K562 (cell line): ENCODE measurements around the gene ARHGAP24. TPM values are rescaled to one million over a fixed set of nuclear protein-coding genes. Genes with fewer than 3 reads are reported as not detected.

Experiments
- ATAC-seq: fragments of 200-7000 bp; cut with Tn5 transposase; 3 replicates; pipeline ENCODE4 v1.9.1; 2020; ENCODE audit warnings: moderate library complexity
- BruUV-seq: library from RNA; stranded (reverse); fragments of 400-500 nt; replicated peaks from 2 replicates; lab custom pipeline; 2021; lab: Mats Ljungman, UMichigan
- CTCF ChIA-PET: fragments of 300-600 bp; formaldehyde crosslinking; extraction: SDS; loops from one replicate; lab custom pipeline; 2021; ENCODE audit warnings: low intra/inter-chr PET ratio; lab: Yijun Ruan, JAX
- POLR2A ChIA-PET: fragments of 300-600, 350-650 bp; sonication (Branson Sonifier 250); formaldehyde crosslinking; extraction: SDS; loops from one replicate; lab custom pipeline; 2021; ENCODE audit warnings: antibody characterized with exemption, inconsistent platforms; lab: Yijun Ruan, JAX
- DNase-seq, 4 experiments: peaks; one replicate each; pipeline versions ENCODE4 v3.0.0 to v3.0.0-alpha.2; 2011 to 2018; ENCODE audit warnings: low spot score in 3 of 4, mixed read lengths in 3 of 4; ENCODE audit errors: extremely low read depth in 1 of 4
- FAIRE-seq: peaks from 2 replicates; lab custom pipeline; 2011; peaks lifted over from hg19 to GRCh38; lab: Jason Lieb, UNC
- H2AFZ ChIP-seq: 2 replicates; pipeline ENCODE4 v1.6.0; 2011; ENCODE audit warnings: low read depth, low read length, control low read depth, inconsistent platforms
- H3K27ac ChIP-seq: fragments of 200-600 bp; 3 replicates; pipeline ENCODE4 v1.8.0; 2011; ENCODE audit warnings: low read depth, mild to moderate bottlenecking, control low read depth, inconsistent platforms, low read length, moderate library complexity, mixed read lengths; ENCODE audit errors: extremely low read depth
- H3K27me3 ChIP-seq, 2 experiments: fragments of 300-600 bp in 1 of 2; 2 replicates in 1 of 2; 3 replicates in 1 of 2; pipeline versions ENCODE4 v1.6.0 to v1.8.0; 2011; ENCODE audit warnings: inconsistent platforms in 2 of 2, low read length in 2 of 2, mild to moderate bottlenecking in 1 of 2, mixed read lengths in 1 of 2, moderate library complexity in 1 of 2; ENCODE audit not compliant: control insufficient read depth in 2 of 2, insufficient read depth in 2 of 2
- H3K36me3 ChIP-seq: fragments of 300-600 bp; 3 replicates; pipeline ENCODE4 v1.8.0; 2011; ENCODE audit warnings: mild to moderate bottlenecking, low read length, inconsistent platforms; ENCODE audit not compliant: control insufficient read depth, insufficient read depth
- H3K4me1 ChIP-seq, 2 experiments: fragments of 200-600 bp in 1 of 2; replicated peaks in 1 of 2; 2 replicates in 1 of 2; 3 replicates in 1 of 2; pipeline versions ENCODE4 v1.5.1 to v1.8.0; 2011; ENCODE audit warnings: inconsistent platforms in 2 of 2, low read length in 2 of 2, mild to moderate bottlenecking in 1 of 2, mixed read lengths in 1 of 2, moderate library complexity in 1 of 2; ENCODE audit not compliant: control insufficient read depth in 2 of 2, insufficient read depth in 2 of 2
- H3K4me2 ChIP-seq: 2 replicates; pipeline ENCODE4 v1.6.1; 2011; ENCODE audit warnings: low read length, control low read depth, inconsistent platforms, mixed read lengths; ENCODE audit not compliant: insufficient read depth
- H3K4me3 ChIP-seq: fragments of 200-600 bp; sonication (generic), shearing (Covaris generic); 2 replicates; pipeline ENCODE4 v1.5.1; 2016; ENCODE audit warnings: control low read depth, inconsistent platforms
- H3K79me2 ChIP-seq: fragments of 200-600 bp; 3 replicates; pipeline ENCODE4 v1.8.0; 2011; ENCODE audit warnings: low read length, inconsistent platforms; ENCODE audit not compliant: control insufficient read depth, insufficient read depth
- H3K9ac ChIP-seq, 2 experiments: 2 replicates each; pipeline versions ENCODE4 v1.6.0 to v1.6.1; 2011; ENCODE audit warnings: low read depth in 2 of 2, low read length in 2 of 2, control low read depth in 1 of 2, inconsistent platforms in 1 of 2, mild to moderate bottlenecking in 1 of 2, mixed read lengths in 1 of 2; ENCODE audit not compliant: insufficient read depth in 1 of 2
- H3K9me1 ChIP-seq: one replicate; pipeline ENCODE4 v1.6.0; 2011; ENCODE audit warnings: inconsistent platforms, mild to moderate bottlenecking, low read length, moderate library complexity; ENCODE audit not compliant: control insufficient read depth, insufficient read depth
- H3K9me3 ChIP-seq: replicated peaks from 2 replicates; pipeline ENCODE4 v1.5.1; 2011; ENCODE audit warnings: low read depth, low read length, inconsistent platforms; ENCODE audit not compliant: control insufficient read depth, insufficient read depth
- H4K20me1 ChIP-seq: replicated peaks from 2 replicates; pipeline ENCODE4 v1.6.1; 2011; ENCODE audit warnings: low read length, inconsistent platforms, mixed read lengths; ENCODE audit not compliant: control insufficient read depth, insufficient read depth
- BCL6 ChIP-seq: fragments of 250-450 bp; sonication (Bioruptor Pico); IDR thresholded peaks from 2 replicates; pipeline ENCODE4 v1.4.0; 2020
- BHLHE40 ChIP-seq: IDR thresholded peaks from 2 replicates; pipeline ENCODE4 v1.6.1; 2011; ENCODE audit warnings: low read length, improper control_type of control experiment
- CGGBP1 ChIP-seq: fragments of 250-450 bp; sonication (Bioruptor Pico); IDR thresholded peaks from 2 replicates; pipeline ENCODE4 v1.9.0; 2021; ENCODE audit warnings: mild to moderate bottlenecking
- GABPA ChIP-seq: fragments of 200-800 bp; sonication (Bioruptor generic); conservative IDR thresholded peaks from 2 replicates; pipeline ENCODE4 v1.6.1; 2016; ENCODE audit warnings: low read depth, missing genetic modification characterization, missing compliant biosample characterization
- ID3 ChIP-seq, 2 experiments: fragments of 250-450 bp in 1 of 2; fragments of 450-650 bp in 1 of 2; sonication (Bioruptor Pico) in 1 of 2; IDR thresholded peaks; 2 replicates each; pipeline versions ENCODE4 v1.6.1 to v1.8.0; 2016 to 2021; ENCODE audit warnings: mild to moderate bottlenecking in 2 of 2, moderate library complexity in 2 of 2, missing compliant biosample characterization in 1 of 2, missing genetic modification characterization in 1 of 2
- PHF20 ChIP-seq: fragments of 450-650 bp; IDR thresholded peaks from 2 replicates; pipeline ENCODE4 v1.6.1; 2018; ENCODE audit not compliant: partially characterized antibody
- TEAD2 ChIP-seq: fragments of 450-650 bp; IDR thresholded peaks from 2 replicates; pipeline ENCODE4 v1.6.1; 2016; ENCODE audit warnings: missing genetic modification characterization, control low read depth, missing compliant biosample characterization
- TFAM ChIP-seq: fragments of 250-450 bp; sonication (Bioruptor Pico); conservative IDR thresholded peaks from 2 replicates; pipeline ENCODE4 v1.5.0; 2021; ENCODE audit warnings: mild to moderate bottlenecking, moderate library complexity
- THRA ChIP-seq: fragments of 450-650 bp; IDR thresholded peaks from 2 replicates; pipeline ENCODE4 v1.6.1; 2017; ENCODE audit warnings: mild to moderate bottlenecking, moderate library complexity
- ZNF121 ChIP-seq: sonication (generic); formaldehyde crosslinking; conservative IDR thresholded peaks from 2 replicates; pipeline ENCODE4 v1.8.0; 2022; ENCODE audit warnings: missing genetic modification reagents
- ZNF175 ChIP-seq: fragments of 200-800 bp; sonication (Bioruptor generic); IDR thresholded peaks from 2 replicates; pipeline ENCODE4 v1.6.1; 2016; ENCODE audit warnings: low read depth, mild to moderate bottlenecking, missing genetic modification characterization, missing compliant biosample characterization
- ZNF695 ChIP-seq: fragments of 450-650 bp; formaldehyde crosslinking; IDR thresholded peaks from 2 replicates; pipeline ENCODE4 v1.4.0; 2020; ENCODE audit warnings: mild to moderate bottlenecking, moderate library complexity
- ZNF740 ChIP-seq, 3 experiments: fragments of 200-800 bp in 1 of 3; sonication (Bioruptor generic) in 1 of 3; sonication (generic) in 1 of 3; formaldehyde crosslinking in 1 of 3; IDR thresholded peaks; 2 replicates each; pipeline versions ENCODE4 v1.6.1 to v1.8.0; 2016 to 2022; ENCODE audit warnings: mild to moderate bottlenecking in 2 of 3, missing compliant biosample characterization in 2 of 3, missing genetic modification characterization in 2 of 3, missing genetic modification reagents in 1 of 3
- WGBS: fragments of 100-300 bp; shearing (Covaris generic); methylation state at CpG from one replicate; pipeline ENCODE4 v1.1.6; 2016; ENCODE audit warnings: low coverage, mixed read lengths; ENCODE audit not compliant: insufficient coverage; ENCODE audit errors: missing lambda C conversion rate; 5-methylcytosine and 5-hydroxymethylcytosine counted together
- in situ Hi-C: fragments of 300-500 bp; cut with MboI; formaldehyde crosslinking; loops from 4 replicates; pipeline ENCODE4 v1.15.0; 2018; ENCODE audit warnings: inconsistent platforms, mixed read lengths
- intact Hi-C: fragments of 100-400 bp; cut with micrococcal nuclease; formaldehyde crosslinking; loops from 2 replicates; pipeline ENCODE4 v1.14.2; 2022
- polyA plus RNA-seq, 8 experiments: library from polyadenylated mRNA; depleted of rRNA in 4 of 8; stranded (reverse) in 5 of 8; unstranded in 3 of 8; fragments of >200 nt; fragmentation: Nextera tagmentation in 2 of 8; fragmentation: Illumina TruSeq in 1 of 8; extraction: Ambion mirVana in 2 of 8; extraction: Trizol in 1 of 8; gene quantifications; 2 replicates each; pipeline versions ENCODE4 v1.2.1 to v1.2.3, GENCODE V29; 2011 to 2014; ENCODE audit warnings: inconsistent platforms in 1 of 8, missing spikeins in 1 of 8
- total RNA-seq, 7 experiments: library from RNA; depleted of rRNA in 6 of 7; stranded (reverse); fragments of >200 nt in 6 of 7; fragmentation: Illumina TruSeq in 2 of 7; extraction: Trizol in 2 of 7; gene quantifications; 2 replicates each; pipeline versions ENCODE4 v1.2.1 to v1.2.3, GENCODE V29; 2011 to 2021; ENCODE audit warnings: low replicate concordance in 1 of 7

ARHGAP24 gene
- total and polyA plus RNA-seq, 9 of the 15 experiments (the other 6 are each of a cell fraction or from before 2014, with no cell fraction given): 8.0 to 22.6 (median 14.0) TPM

GRCh38 chr4:85491527-85491926 is 16.6 kb downstream of the ARHGAP24 start (continued):
- TF ChIP-seq ZNF740 (CRISPR knock-in tag; IDR thresholded peaks at IDR 0.05) (no peak), ZNF740 (tag; IDR thresholded peaks at IDR 0.05) (no peak), CGGBP1 (CRISPR knock-in tag) (no peak), GABPA (tag) (no peak), PHF20 (no peak), BHLHE40 (no peak), ZNF175 (CRISPR knock-in tag) (no peak), TFAM (CRISPR knock-in tag) (no peak), BCL6 (CRISPR knock-in tag) (no peak), ID3 (CRISPR knock-in tag; IDR thresholded peaks at IDR 0.05) (no peak), ID3 (tag; IDR thresholded peaks at IDR 0.05) (no peak)

GRCh38 chr4:85492336-85492735 is 17.4 kb downstream of the ARHGAP24 start:
- H3K79me2 ChIP-seq: no peaks in the 10 kb centered on the region
- no peak for TF ChIP-seq ZNF695 (CRISPR knock-in tag)
- TF ChIP-seq TEAD2: no peak
- no peak for TF ChIP-seq ZNF121 (CRISPR knock-in tag)
- no peak for TF ChIP-seq THRA
- no peaks in the 10 kb centered on the region for H3K9me1 ChIP-seq
- intact Hi-C loops (no loop called here), in situ Hi-C loops (no loop called here)
- H4K20me1 ChIP-seq: no peaks in the 10 kb centered on the region
- no peaks in the 10 kb centered on the region for H3K9me3 ChIP-seq
- H3K4me3 ChIP-seq: no peak overlapping the region
- no peaks in the 10 kb centered on the region for H3K4me1 ChIP-seq
- ATAC-seq: no peak
- FAIRE-seq: no peak
- H3K36me3 ChIP-seq: no peaks in the 10 kb centered on the region
- ChIA-PET POLR2A (no interaction called here), CTCF (no interaction called here)
- H2AFZ ChIP-seq: no peak overlapping the region
- no peak overlapping the region for H3K27ac ChIP-seq
- DNase-seq: no peak
- BruUV-seq: no TSS peak
- no peak overlapping the region for H3K9ac ChIP-seq
- H3K4me2 ChIP-seq: no peak overlapping the region
- H3K27me3 ChIP-seq: no peaks in the 10 kb centered on the region
- WGBS: 0% methylated on average over 1 of the region's 1 CpG
